IMR-90 (cell line): Measurements from ENCODE around the gene BFSP1. TPM values are rescaled to one million over a fixed set of nuclear protein-coding genes. Genes with fewer than 3 reads are reported as not detected.

Source experiments
- ATAC-seq: fragments of 200-7000 bp; cut with Tn5 transposase; 2 replicates; pipeline ENCODE4 v1.9.1; 2020; ENCODE audit warnings: low read depth, mild to moderate bottlenecking, moderate library complexity
- BruUV-seq: library from RNA; stranded (reverse); fragments of 400-500 nt; replicated peaks from 2 replicates; lab custom pipeline; 2021; lab: Mats Ljungman, UMichigan
- CTCF ChIA-PET: fragments of 300-600 bp; formaldehyde crosslinking; extraction: SDS; loops from one replicate; lab custom pipeline; 2021; ENCODE audit warnings: antibody characterized with exemption; lab: Yijun Ruan, JAX
- POLR2A ChIA-PET: fragments of 300-600 bp; sonication (Branson Sonifier 250); formaldehyde crosslinking; loops from one replicate; lab custom pipeline; 2022; ENCODE audit warnings: antibody characterized with exemption; ENCODE audit not compliant: unreplicated experiment; lab: Charles Lee
- DNase-seq: peaks from one replicate; pipeline ENCODE4 v3.0.0; 2013
- H2AFZ ChIP-seq: replicated peaks from 2 replicates; pipeline ENCODE3; 2013; ENCODE audit warnings: low read length, mild to moderate bottlenecking; ENCODE audit not compliant: poor library complexity
- H2AK5ac ChIP-seq: 2 replicates; pipeline ENCODE4 v1.6.1; 2013; ENCODE audit warnings: low read depth, low read length, inconsistent platforms
- H2AK9ac ChIP-seq: replicated peaks from 2 replicates; pipeline ENCODE3; 2013; ENCODE audit warnings: mild to moderate bottlenecking, low read depth, low read length, moderate library complexity; ENCODE audit not compliant: poor library complexity
- H2BK120ac ChIP-seq: 2 replicates; pipeline ENCODE4 v1.6.1; 2013; ENCODE audit warnings: low read depth, low read length, inconsistent platforms
- H2BK15ac ChIP-seq: 3 replicates; pipeline ENCODE4 v1.6.1; 2013; ENCODE audit warnings: low read depth, low read length, inconsistent platforms
- H2BK20ac ChIP-seq: 2 replicates; pipeline ENCODE4 v1.6.1; 2013; ENCODE audit warnings: low read depth, mild to moderate bottlenecking, inconsistent platforms, low read length, moderate library complexity
- H2BK5ac ChIP-seq: 2 replicates; pipeline ENCODE4 v1.6.1; 2013; ENCODE audit warnings: mild to moderate bottlenecking, low read depth, low read length, inconsistent platforms; ENCODE audit not compliant: poor library complexity, severe bottlenecking
- H3K14ac ChIP-seq: replicated peaks from 2 replicates; pipeline ENCODE4 v1.6.1; 2013; ENCODE audit warnings: low read depth, low read length, inconsistent platforms
- H3K18ac ChIP-seq: 2 replicates; pipeline ENCODE4 v1.6.1; 2013; ENCODE audit warnings: low read depth, low read length, control low read depth
- H3K23ac ChIP-seq: 2 replicates; pipeline ENCODE4 v1.6.1; 2013; ENCODE audit warnings: low read depth, low read length, inconsistent platforms
- H3K27ac ChIP-seq: 2 replicates; pipeline ENCODE4 v1.5.1; 2013; ENCODE audit warnings: mild to moderate bottlenecking, control low read depth, low read length; ENCODE audit not compliant: insufficient read depth
- H3K27me3 ChIP-seq: 2 replicates; pipeline ENCODE4 v1.6.1; 2013; ENCODE audit warnings: low read length; ENCODE audit not compliant: control insufficient read depth, insufficient read depth
- H3K36me3 ChIP-seq: 2 replicates; pipeline ENCODE4 v1.6.1; 2013; ENCODE audit warnings: low read length, mixed read lengths; ENCODE audit not compliant: control insufficient read depth, insufficient read depth
- H3K4ac ChIP-seq: 2 replicates; pipeline ENCODE4 v1.6.1; 2013; ENCODE audit warnings: low read depth, low read length, inconsistent platforms
- H3K4me1 ChIP-seq: 2 replicates; pipeline ENCODE4 v1.6.1; 2013; ENCODE audit warnings: low read length, mixed read lengths; ENCODE audit not compliant: control insufficient read depth, insufficient read depth
- H3K4me2 ChIP-seq: 2 replicates; pipeline ENCODE4 v1.6.1; 2013; ENCODE audit warnings: low read depth, mild to moderate bottlenecking, control low read depth, low read length, moderate library complexity
- H3K4me3 ChIP-seq: 2 replicates; pipeline ENCODE4 v1.5.1; 2013; ENCODE audit warnings: low read depth, mild to moderate bottlenecking, control low read depth, low read length, moderate library complexity; ENCODE audit not compliant: insufficient read depth
- H3K56ac ChIP-seq: 2 replicates; pipeline ENCODE4 v1.6.1; 2013; ENCODE audit warnings: low read length, inconsistent platforms; ENCODE audit not compliant: insufficient read depth; ENCODE audit errors: extremely low read depth
- H3K79me1 ChIP-seq, 2 experiments: 2 replicates each; pipeline ENCODE4 v1.6.1; 2013; ENCODE audit warnings: low read length in 2 of 2, inconsistent platforms in 1 of 2, low read depth in 1 of 2
- H3K9ac ChIP-seq: 2 replicates; pipeline ENCODE4 v1.6.1; 2013; ENCODE audit warnings: low read depth, low read length, control low read depth
- H3K9me1 ChIP-seq: 2 replicates; pipeline ENCODE4 v1.6.1; 2013; ENCODE audit warnings: low read length, inconsistent platforms; ENCODE audit not compliant: insufficient read depth
- H3K9me3 ChIP-seq: 2 replicates; pipeline ENCODE4 v1.6.1; 2013; ENCODE audit warnings: low read length; ENCODE audit not compliant: control insufficient read depth, insufficient read depth
- H4K20me1 ChIP-seq: 2 replicates; pipeline ENCODE4 v1.6.1; 2013; ENCODE audit warnings: low read length, inconsistent platforms; ENCODE audit not compliant: insufficient read depth
- H4K5ac ChIP-seq: 2 replicates; pipeline ENCODE4 v1.6.1; 2013; ENCODE audit warnings: mild to moderate bottlenecking, low read depth, low read length, control low read depth
- H4K8ac ChIP-seq, 2 experiments: 2 replicates each; pipeline ENCODE4 v1.6.1; 2013; ENCODE audit warnings: low read depth in 2 of 2, low read length in 2 of 2, control low read depth in 1 of 2, inconsistent platforms in 1 of 2
- H4K91ac ChIP-seq: 2 replicates; pipeline ENCODE4 v1.6.1; 2013; ENCODE audit warnings: low read depth, low read length, inconsistent platforms; ENCODE audit not compliant: insufficient read depth
- BHLHE40 ChIP-seq: fragments of 150-350 bp; IDR thresholded peaks from 2 replicates; pipeline ENCODE4 v1.6.1; 2016; ENCODE audit warnings: mild to moderate bottlenecking, low read depth, low read length
- CEBPB ChIP-seq: IDR thresholded peaks from 2 replicates; pipeline ENCODE4 v1.6.1; 2012; ENCODE audit warnings: low read depth, low read length, improper control_type of control experiment
- CHD1 ChIP-seq: IDR thresholded peaks from 2 replicates; pipeline ENCODE4 v1.6.1; 2012; ENCODE audit warnings: low read depth, low read length, improper control_type of control experiment
- CTCF ChIP-seq: conservative IDR thresholded peaks from 2 replicates; pipeline ENCODE4 v1.5.1; 2012; ENCODE audit warnings: mild to moderate bottlenecking, low read depth, low read length, improper control_type of control experiment
- FOS ChIP-seq: fragments of 150-350 bp; IDR thresholded peaks from 2 replicates; pipeline ENCODE4 v1.6.1; 2016; ENCODE audit warnings: low read depth, low read length
- MAFK ChIP-seq: IDR thresholded peaks from 2 replicates; pipeline ENCODE4 v1.6.1; 2012; ENCODE audit warnings: low read depth, low read length, improper control_type of control experiment
- MAZ ChIP-seq: IDR thresholded peaks from 2 replicates; pipeline ENCODE4 v1.6.1; 2012; ENCODE audit warnings: low read depth, mild to moderate bottlenecking, low read length, improper control_type of control experiment, moderate library complexity, borderline replicate concordance
- MXI1 ChIP-seq: IDR thresholded peaks from 2 replicates; pipeline ENCODE4 v1.6.1; 2012; ENCODE audit warnings: low read depth, mild to moderate bottlenecking, low read length, moderate library complexity, borderline replicate concordance
- NFE2L2 ChIP-seq: fragments of 150-350 bp; IDR thresholded peaks from 2 replicates; pipeline ENCODE4 v1.6.1; 2016; ENCODE audit warnings: low read depth, mild to moderate bottlenecking, low read length
- POLR2A ChIP-seq: IDR thresholded peaks from 2 replicates; pipeline ENCODE4 v1.6.1; 2012; ENCODE audit warnings: mild to moderate bottlenecking, low read depth, low read length
- RAD21 ChIP-seq: IDR thresholded peaks from 2 replicates; pipeline ENCODE4 v1.6.1; 2012; ENCODE audit warnings: low read length, improper control_type of control experiment
- RCOR1 ChIP-seq: IDR thresholded peaks from 2 replicates; pipeline ENCODE4 v1.6.1; 2012; ENCODE audit warnings: mild to moderate bottlenecking, low read length, improper control_type of control experiment; ENCODE audit not compliant: insufficient replicate concordance
- RFX5 ChIP-seq: IDR thresholded peaks from 2 replicates; pipeline ENCODE4 v1.8.0; 2012; ENCODE audit warnings: low read depth, mild to moderate bottlenecking, low read length, moderate library complexity
- USF2 ChIP-seq: fragments of 150-350 bp; IDR thresholded peaks from 2 replicates; pipeline ENCODE4 v1.6.1; 2017; ENCODE audit warnings: mild to moderate bottlenecking, antibody characterized with exemption, low read length, low read depth
- WGBS, 2 experiments: methylation state at CpG; one replicate each; pipeline versions ENCODE4 v1.1.5 to v1.1.7; 2013; ENCODE audit warnings: missing lambda C conversion rate in 2 of 2; ENCODE audit not compliant: insufficient read length in 1 of 2; ENCODE audit errors: extremely low coverage in 2 of 2; 5-methylcytosine and 5-hydroxymethylcytosine counted together
- dilution Hi-C: fragments of 300-500 bp; cut with HindIII; formaldehyde crosslinking; loops from one replicate; pipeline ENCODE4 v1.14.3; 2018; ENCODE audit warnings: low sequenced_read_pairs; ENCODE audit not compliant: unreplicated experiment
- in situ Hi-C: fragments of 300-500 bp; cut with MboI; formaldehyde crosslinking; loops from 3 replicates; pipeline ENCODE4 v1.14.3; 2019; ENCODE audit warnings: low sequenced_read_pairs, inconsistent platforms, mixed read lengths
- intact Hi-C: fragments of 100-400 bp; cut with micrococcal nuclease; formaldehyde crosslinking; loops from 2 replicates; pipeline ENCODE4 v1.10.0; 2022
- polyA plus RNA-seq, 3 experiments: library from polyadenylated mRNA; depleted of rRNA; stranded (reverse); fragments of >200 nt; gene quantifications; 2 replicates each; pipeline ENCODE4 v1.2.3, GENCODE V29; 2012; ENCODE audit warnings: low replicate concordance in 1 of 3
- total RNA-seq: library from RNA; depleted of rRNA; stranded (reverse); fragments of >200 nt; gene quantifications from 2 replicates; pipeline ENCODE4 v1.2.3, GENCODE V29; 2012

The BFSP1 gene
- total and polyA plus RNA-seq, 2 of the 4 experiments (the other 2 are of a cell fraction): 1.1 to 2.0 TPM

- no peak overlapping the region for H2BK120ac ChIP-seq
- H2AK9ac ChIP-seq: no peak overlapping the region
- H2BK15ac ChIP-seq: no peak overlapping the region
- H3K18ac ChIP-seq: no peak overlapping the region
- no peak overlapping the region for H3K23ac ChIP-seq
- H3K9me1 ChIP-seq: no peaks in the 10 kb centered on the region
- no peak overlapping the region for H3K4ac ChIP-seq
- H2AK5ac ChIP-seq: no peak overlapping the region
- H3K4me1 ChIP-seq: no peaks in the 10 kb centered on the region
- ChIA-PET CTCF (no interaction called here), POLR2A (no interaction called here)
- H4K20me1 ChIP-seq: no peaks in the 10 kb centered on the region
- no peak overlapping the region for H4K8ac ChIP-seq
- no TSS peak for BruUV-seq
- H3K56ac ChIP-seq: no peak overlapping the region
- ATAC-seq (no peak), DNase-seq (no peak)
- no peak overlapping the region for H3K4me2 ChIP-seq
- no peaks in the 10 kb centered on the region for H3K79me1 ChIP-seq
- H2BK20ac ChIP-seq: no peak overlapping the region
- no peak overlapping the region for H3K9ac ChIP-seq
- intact Hi-C loops: no loop called here
- H3K27ac ChIP-seq: no peak overlapping the region
- dilution Hi-C loops: no loop called here
- no CpG with 5 or more reads among the region's 7 CpGs for WGBS, 2 experiments
- no peak overlapping the region for H3K4me3 ChIP-seq
- in situ Hi-C loops: no loop called here
- no peaks in the 10 kb centered on the region for H3K36me3 ChIP-seq
- no peak overlapping the region for H4K5ac ChIP-seq
- H3K14ac ChIP-seq: no peak overlapping the region
- no peak overlapping the region for H2AFZ ChIP-seq
- no peaks in the 10 kb centered on the region for H3K9me3 ChIP-seq
- TF ChIP-seq BHLHE40 (no peak), USF2 (no peak), NFE2L2 (no peak), CEBPB (no peak), FOS (no peak), MAFK (no peak), RAD21 (no peak), MAZ (no peak), CHD1 (no peak), POLR2A (no peak), RFX5 (no peak), RCOR1 (no peak), MXI1 (no peak), CTCF (no peak)
- H2BK5ac ChIP-seq: no peak overlapping the region
- H3K27me3 ChIP-seq: peaks cover 43% of the 10 kb centered on the region
- no peak overlapping the region for H4K91ac ChIP-seq
These were observed 40.7 kb downstream of the BFSP1 start for GRCh38 chr20:17490501-17490900.
